ENCODE data around the gene SMG7.

Gene SMG7

GRCh38 chr1:183600136-183600535, 127.8 kb downstream of the SMG7 start:
- Histone ChIP-seq H3F3A (ENCODE audit: insufficient read depth, low read length) (no peaks in the 10 kb centered on the region), H3K4me2 (ENCODE audit: low read length) (no peak overlapping the region), H3K9me2 (ENCODE audit: low read depth, low read length) (no peaks in the 10 kb centered on the region), H3K4me1 (ENCODE audit: insufficient read depth, low read length, severe bottlenecking) (peaks cover 9% of the 10 kb centered on the region), H4K20me1 (ENCODE audit: insufficient read depth, low read length) (no peaks in the 10 kb centered on the region), H3K9ac (ENCODE audit: low read length) (no peak overlapping the region), H2AFZ (ENCODE audit: low read length) (no peak overlapping the region), H3K9me3 (ENCODE audit: low read length) (no peaks in the 10 kb centered on the region), H3K27me3 (ENCODE audit: insufficient read depth, low read length) (no peaks in the 10 kb centered on the region; the same call in 1 of the 2 replicates), H3K27ac (ENCODE audit: low read depth, low read length, poor library complexity, severe bottlenecking) (no peak overlapping the region), H3K36me3 (ENCODE audit: insufficient read depth, low read length) (no peaks in the 10 kb centered on the region), H3K4me3 (ENCODE audit: low read depth, low read length, poor library complexity, severe bottlenecking) (no peak overlapping the region), H3K79me2 (ENCODE audit: insufficient read depth, low read length) (no peaks in the 10 kb centered on the region)
- TF ChIP-seq EZH2 (IDR thresholded peaks at IDR 0.05; ENCODE audit: borderline replicate concordance, low read length): no peak
- no peak for TF ChIP-seq CTCF (IDR thresholded peaks at IDR 0.05; ENCODE audit: low read length)

- peaks cover 9% of the 10 kb centered on the region for H3K4me1 ChIP-seq (ENCODE audit: insufficient read depth, low read length, severe bottlenecking)
- no peaks in the 10 kb centered on the region for H3K79me2 ChIP-seq (ENCODE audit: insufficient read depth, low read length)
- H3F3A ChIP-seq (ENCODE audit: insufficient read depth, low read length): no peaks in the 10 kb centered on the region
- no peak overlapping the region for H3K4me2 ChIP-seq (ENCODE audit: low read length)
- no peak overlapping the region for H3K4me3 ChIP-seq (ENCODE audit: low read depth, low read length, poor library complexity, severe bottlenecking)
- no peaks in the 10 kb centered on the region; the same call in 1 of the 2 replicates for H3K27me3 ChIP-seq (ENCODE audit: insufficient read depth, low read length)
- no peaks in the 10 kb centered on the region for H3K9me3 ChIP-seq (ENCODE audit: low read length)
- no peak overlapping the region for H3K27ac ChIP-seq (ENCODE audit: low read depth, low read length, poor library complexity, severe bottlenecking)
- no peak overlapping the region for H2AFZ ChIP-seq (ENCODE audit: low read length)
- TF ChIP-seq CTCF (IDR thresholded peaks at IDR 0.05; ENCODE audit: low read length) (no peak), EZH2 (IDR thresholded peaks at IDR 0.05; ENCODE audit: borderline replicate concordance, low read length) (no peak)
- H3K9me2 ChIP-seq (ENCODE audit: low read depth, low read length): no peaks in the 10 kb centered on the region
- H4K20me1 ChIP-seq (ENCODE audit: insufficient read depth, low read length): no peaks in the 10 kb centered on the region
- no peaks in the 10 kb centered on the region for H3K36me3 ChIP-seq (ENCODE audit: insufficient read depth, low read length)
- no peak overlapping the region for H3K9ac ChIP-seq (ENCODE audit: low read length)
Measured at GRCh38 chr1:183600634-183601033, 128.3 kb downstream of the SMG7 start.

- H3K27ac ChIP-seq (ENCODE audit: low read depth, low read length, poor library complexity, severe bottlenecking): no peak overlapping the region
- no peak overlapping the region for H3K4me3 ChIP-seq (ENCODE audit: low read depth, low read length, poor library complexity, severe bottlenecking)
- H4K20me1 ChIP-seq (ENCODE audit: insufficient read depth, low read length): no peaks in the 10 kb centered on the region
- H3K9me3 ChIP-seq (ENCODE audit: low read length): no peaks in the 10 kb centered on the region
- no peak overlapping the region for H2AFZ ChIP-seq (ENCODE audit: low read length)
- H3K4me2 ChIP-seq (ENCODE audit: low read length): no peak overlapping the region
- H3K4me1 ChIP-seq (ENCODE audit: insufficient read depth, low read length, severe bottlenecking): peaks cover 9% of the 10 kb centered on the region
- H3K27me3 ChIP-seq (ENCODE audit: insufficient read depth, low read length): no peaks in the 10 kb centered on the region
- TF ChIP-seq CTCF (IDR thresholded peaks at IDR 0.05; ENCODE audit: low read length): no peak
- TF ChIP-seq EZH2 (IDR thresholded peaks at IDR 0.05; ENCODE audit: borderline replicate concordance, low read length): no peak
- H3K9ac ChIP-seq (ENCODE audit: low read length): no peak overlapping the region
- H3F3A ChIP-seq (ENCODE audit: insufficient read depth, low read length): no peaks in the 10 kb centered on the region
- no peaks in the 10 kb centered on the region for H3K9me2 ChIP-seq (ENCODE audit: low read depth, low read length)
- no peaks in the 10 kb centered on the region for H3K36me3 ChIP-seq (ENCODE audit: insufficient read depth, low read length)
- H3K79me2 ChIP-seq (ENCODE audit: insufficient read depth, low read length): no peaks in the 10 kb centered on the region
Measured at GRCh38 chr1:183602510-183602909, 130.2 kb downstream of the SMG7 start.
